HEK293 (cell line): Measurements from ENCODE around the gene RMC1.

Experiments
- CTCF ChIA-PET: fragments of 350-600 bp; formaldehyde crosslinking; extraction: SDS; loops from one replicate; lab custom pipeline; 2021; ENCODE audit warnings: antibody characterized with exemption; lab: Yijun Ruan, JAX
- POLR2A ChIA-PET: fragments of 300-600 bp; formaldehyde crosslinking; extraction: SDS; loops from one replicate; lab custom pipeline; 2020; ENCODE audit warnings: antibody characterized with exemption, inconsistent platforms; lab: Yijun Ruan, JAX
- H3K27ac ChIP-seq: fragments of 200-500 bp; sonication (Bioruptor generic); 2 replicates; pipeline ENCODE4 v1.5.1; 2014; ENCODE audit warnings: low read depth, low read length, control low read depth, inconsistent platforms; ENCODE audit errors: extremely low read depth
- H3K36me3 ChIP-seq, 2 experiments: fragments of 200-500 bp in 1 of 2; sonication (Bioruptor generic) in 1 of 2; 1 replicate in 1 of 2; 2 replicates in 1 of 2; pipeline ENCODE4 v1.5.1; 2014 to 2017; ENCODE audit warnings: inconsistent platforms in 2 of 2, low read length in 2 of 2; ENCODE audit not compliant: control insufficient read depth in 2 of 2, insufficient read depth in 1 of 2
- H3K4me1 ChIP-seq: fragments of 200-500 bp; sonication (Bioruptor generic); 2 replicates; pipeline ENCODE4 v1.5.1; 2014; ENCODE audit warnings: mild to moderate bottlenecking, low read length, inconsistent platforms; ENCODE audit not compliant: control insufficient read depth, insufficient read depth
- H3K4me3 ChIP-seq: 2 replicates; pipeline ENCODE4 v1.5.1; 2011; ENCODE audit warnings: low read depth, mild to moderate bottlenecking, control low read depth, low read length, moderate library complexity
- H3K9me3 ChIP-seq: fragments of 200-500 bp; sonication (Bioruptor generic); 2 replicates; pipeline ENCODE4 v1.5.1; 2014; ENCODE audit warnings: low read depth, low read length, inconsistent platforms; ENCODE audit not compliant: control insufficient read depth, insufficient read depth
- FEZF1 ChIP-seq: fragments of 450-650 bp; formaldehyde crosslinking; IDR thresholded peaks from 2 replicates; pipeline ENCODE4 v1.5.1; 2016; ENCODE audit warnings: missing biosample characterization, missing genetic modification characterization
- KLF9 ChIP-seq: fragments of 450-650 bp; formaldehyde crosslinking; IDR thresholded peaks from 2 replicates; pipeline ENCODE4 v1.5.1; 2016; ENCODE audit warnings: missing biosample characterization, missing genetic modification characterization, low read depth
- REPIN1 ChIP-seq: fragments of 450-650 bp; formaldehyde crosslinking; IDR thresholded peaks from 2 replicates; pipeline ENCODE4 v1.5.1; 2017; ENCODE audit warnings: missing biosample characterization, missing genetic modification characterization, low read depth
- ZFP41 ChIP-seq: fragments of 450-650 bp; formaldehyde crosslinking; IDR thresholded peaks from 2 replicates; pipeline ENCODE4 v1.5.1; 2016; ENCODE audit warnings: missing biosample characterization, missing genetic modification characterization, borderline replicate concordance
- ZNF132 ChIP-seq: fragments of 450-650 bp; formaldehyde crosslinking; IDR thresholded peaks from 2 replicates; pipeline ENCODE4 v1.5.1; 2017; ENCODE audit warnings: missing biosample characterization, missing genetic modification characterization, borderline replicate concordance
- ZNF16 ChIP-seq: fragments of 450-650 bp; formaldehyde crosslinking; IDR thresholded peaks from 2 replicates; pipeline ENCODE4 v1.5.1; 2016; ENCODE audit warnings: low read depth, missing biosample characterization, missing genetic modification characterization
- ZNF211 ChIP-seq: fragments of 450-650 bp; formaldehyde crosslinking; IDR thresholded peaks from 2 replicates; pipeline ENCODE4 v1.5.1; 2016; ENCODE audit warnings: low read depth, missing biosample characterization, missing genetic modification characterization
- ZNF416 ChIP-seq: fragments of 450-650 bp; formaldehyde crosslinking; IDR thresholded peaks from 2 replicates; pipeline ENCODE4 v1.5.1; 2016; ENCODE audit warnings: missing biosample characterization, missing genetic modification characterization
- ZNF596 ChIP-seq: fragments of 450-650 bp; IDR thresholded peaks from 2 replicates; pipeline ENCODE4 v1.5.0; 2018; ENCODE audit warnings: missing biosample characterization, mild to moderate bottlenecking, missing genetic modification characterization, moderate library complexity
- ZNF623 ChIP-seq: fragments of 450-650 bp; formaldehyde crosslinking; IDR thresholded peaks from 2 replicates; pipeline ENCODE4 v1.5.1; 2016; ENCODE audit warnings: missing biosample characterization, missing genetic modification characterization
- ZNF837 ChIP-seq: fragments of 450-650 bp; formaldehyde crosslinking; IDR thresholded peaks from 2 replicates; pipeline ENCODE4 v1.5.1; 2016; ENCODE audit warnings: missing biosample characterization, missing genetic modification characterization
- ZNF843 ChIP-seq: fragments of 450-650 bp; formaldehyde crosslinking; IDR thresholded peaks from 2 replicates; pipeline ENCODE4 v1.5.1; 2016; ENCODE audit warnings: missing biosample characterization, missing genetic modification characterization
- ZSCAN5A ChIP-seq: fragments of 450-650 bp; formaldehyde crosslinking; IDR thresholded peaks from 2 replicates; pipeline ENCODE4 v1.5.1; 2016; ENCODE audit warnings: missing biosample characterization, missing genetic modification characterization
- ZXDB ChIP-seq: fragments of 450-650 bp; formaldehyde crosslinking; IDR thresholded peaks from 2 replicates; pipeline ENCODE4 v1.5.1; 2016; ENCODE audit warnings: missing biosample characterization, missing genetic modification characterization
- TF ChIP-seq, protein P1 (sequence below): fragments of 450-650 bp; formaldehyde crosslinking; IDR thresholded peaks from 2 replicates; pipeline ENCODE4 v1.5.1; 2016; ENCODE audit warnings: missing biosample characterization, missing genetic modification characterization
- TF ChIP-seq, protein P2 (sequence below): fragments of 450-650 bp; formaldehyde crosslinking; IDR thresholded peaks from 2 replicates; pipeline ENCODE4 v1.5.1; 2016; ENCODE audit warnings: missing biosample characterization, missing genetic modification characterization

The RMC1 gene

DNA sequence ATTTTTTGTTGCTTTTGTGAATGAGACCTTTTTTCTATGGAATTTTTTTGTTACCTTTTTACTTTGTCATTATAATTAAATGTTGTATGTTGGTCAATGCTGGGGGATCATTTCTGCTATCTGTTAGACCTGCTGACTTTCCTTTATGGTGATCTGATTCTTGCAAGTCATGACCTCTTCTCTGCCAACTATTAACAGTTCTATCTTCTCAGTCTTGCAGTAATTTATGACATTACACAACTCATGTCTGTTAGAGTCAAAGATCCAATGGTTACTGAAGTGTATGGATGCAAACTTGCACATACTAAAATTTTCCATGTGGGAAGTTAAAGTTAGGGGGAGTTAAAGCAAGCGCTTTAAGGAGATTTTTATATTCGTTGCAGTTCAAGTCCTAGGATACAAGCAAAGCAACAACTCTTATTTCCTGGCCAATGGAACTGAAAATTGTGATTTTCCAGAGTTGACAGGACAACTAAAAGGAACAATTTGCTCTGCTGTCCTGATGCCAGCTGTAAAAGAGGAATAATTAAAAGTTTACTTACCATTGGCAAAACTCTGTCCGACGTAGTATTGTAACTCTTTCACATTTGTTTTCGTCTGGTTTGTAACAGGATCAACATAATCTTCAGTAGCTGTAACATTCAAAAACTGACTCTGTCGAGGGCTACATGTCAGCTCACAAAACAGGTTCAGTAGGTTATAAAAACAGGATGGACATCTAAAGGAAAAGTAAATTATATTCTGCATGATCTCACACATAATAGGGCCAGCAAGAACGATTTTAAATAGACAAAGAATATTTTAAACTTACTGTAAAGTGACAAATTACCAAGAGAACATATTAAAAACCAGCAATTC, 65.2 kb downstream of the RMC1 start:
- H3K36me3 ChIP-seq = peaks cover 38 to 79% of the 10 kb centered on the region in 2 experiments
- CTCF ChIA-PET = no interaction called here
- POLR2A ChIA-PET = no interaction called here

DNA sequence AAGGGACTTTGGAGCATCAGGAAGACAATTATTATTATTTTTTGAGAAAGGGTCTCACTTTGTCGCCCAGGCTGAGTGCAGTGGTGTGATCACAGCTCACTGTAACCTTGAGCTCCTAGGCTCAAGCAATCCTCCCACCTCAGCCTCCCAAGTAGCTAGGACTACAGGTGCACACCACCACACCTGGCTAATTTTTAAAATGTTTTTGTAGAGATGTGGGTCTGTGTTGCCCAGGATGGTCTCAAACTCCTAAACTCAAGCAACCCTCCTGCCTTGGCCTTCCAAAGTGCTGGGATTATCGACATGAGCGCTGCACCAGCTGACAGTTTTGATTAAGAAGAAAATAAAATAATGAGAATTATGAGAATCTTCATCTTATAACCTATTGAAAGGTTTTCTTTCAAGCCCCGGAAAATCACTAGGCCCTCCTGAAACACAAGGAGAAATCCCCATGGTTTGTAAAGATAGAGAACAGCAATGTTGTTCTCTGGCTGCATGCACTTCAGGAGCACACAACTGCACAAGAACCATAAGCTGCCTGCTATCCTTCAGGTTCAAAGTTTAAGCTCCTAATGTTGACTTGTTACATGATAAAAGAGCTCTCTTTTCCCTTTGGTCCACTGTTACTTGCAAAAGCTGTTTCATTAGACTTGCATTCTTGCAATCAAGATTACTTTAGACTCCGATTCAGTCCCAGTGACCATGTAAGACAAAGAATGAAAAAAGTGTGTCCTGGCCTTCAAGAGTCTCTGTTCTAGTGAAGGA, 66.2 kb downstream of the RMC1 start:
- ChIA-PET CTCF (interaction anchor here (0.9 kb wide), 1 partner anchor 52 kb away, joined by 3 read pairs; no protein-coding TSS in a partner anchor), POLR2A (no interaction called here)
- Histone ChIP-seq H3K9me3 (no peaks in the 10 kb centered on the region), H3K27ac (no peak overlapping the region), H3K4me3 (no peak overlapping the region)
- TF ChIP-seq ZSCAN5A (tag by site-specific recombination) (no peak), ZNF416 (no peak), ZNF132 (no peak), ZNF596 (tag by site-specific recombination) (no peak), ZNF623 (no peak), ZFP41 (tag by site-specific recombination) (no peak)
- TF ChIP-seq, protein P1, sequence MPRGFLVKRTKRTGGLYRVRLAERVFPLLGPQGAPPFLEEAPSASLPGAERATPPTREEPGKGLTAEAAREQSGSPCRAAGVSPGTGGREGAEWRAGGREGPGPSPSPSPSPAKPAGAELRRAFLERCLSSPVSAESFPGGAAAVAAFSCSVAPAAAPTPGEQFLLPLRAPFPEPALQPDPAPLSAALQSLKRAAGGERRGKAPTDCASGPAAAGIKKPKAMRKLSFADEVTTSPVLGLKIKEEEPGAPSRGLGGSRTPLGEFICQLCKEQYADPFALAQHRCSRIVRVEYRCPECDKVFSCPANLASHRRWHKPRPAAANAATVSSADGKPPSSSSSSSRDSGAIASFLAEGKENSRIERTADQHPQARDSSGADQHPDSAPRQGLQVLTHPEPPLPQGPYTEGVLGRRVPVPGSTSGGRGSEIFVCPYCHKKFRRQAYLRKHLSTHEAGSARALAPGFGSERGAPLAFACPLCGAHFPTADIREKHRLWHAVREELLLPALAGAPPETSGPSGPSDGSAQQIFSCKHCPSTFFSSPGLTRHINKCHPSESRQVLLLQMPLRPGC (tag by site-specific recombination) = no peak
- TF ChIP-seq, protein P2, sequence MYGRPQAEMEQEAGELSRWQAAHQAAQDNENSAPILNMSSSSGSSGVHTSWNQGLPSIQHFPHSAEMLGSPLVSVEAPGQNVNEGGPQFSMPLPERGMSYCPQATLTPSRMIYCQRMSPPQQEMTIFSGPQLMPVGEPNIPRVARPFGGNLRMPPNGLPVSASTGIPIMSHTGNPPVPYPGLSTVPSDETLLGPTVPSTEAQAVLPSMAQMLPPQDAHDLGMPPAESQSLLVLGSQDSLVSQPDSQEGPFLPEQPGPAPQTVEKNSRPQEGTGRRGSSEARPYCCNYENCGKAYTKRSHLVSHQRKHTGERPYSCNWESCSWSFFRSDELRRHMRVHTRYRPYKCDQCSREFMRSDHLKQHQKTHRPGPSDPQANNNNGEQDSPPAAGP = no peak
- TF ChIP-seq, all 188 proteins: peak for 0
- H3K4me1 ChIP-seq = peaks cover 6% of the 10 kb centered on the region
- H3K36me3 ChIP-seq = peaks cover 32 to 73% of the 10 kb centered on the region in 2 experiments

More for the DNA sequence above, 65.2 kb downstream of the RMC1 start:
- no peak overlapping the region for H3K27ac ChIP-seq
- TF ChIP-seq KLF9 (tag by site-specific recombination) (no peak), FEZF1 (no peak), ZNF211 (no peak), ZNF843 (tag by site-specific recombination) (no peak), ZXDB (tag by site-specific recombination) (no peak), REPIN1 (tag by site-specific recombination) (no peak), ZNF16 (tag by site-specific recombination) (no peak), ZNF837 (no peak)
- H3K4me1 ChIP-seq = no peaks in the 10 kb centered on the region
- H3K4me3 ChIP-seq = no peak overlapping the region
- H3K9me3 ChIP-seq = no peaks in the 10 kb centered on the region
